Uterus (tissue), 4 donors: ENCODE data around the gene PBX2. TPM values are rescaled to one million over a fixed set of nuclear protein-coding genes. Genes with fewer than 3 reads are reported as not detected.

Source experiments
- DNase-seq, 2 donors: peaks; one replicate each; pipeline ENCODE4 v3.0.0-alpha.2; 2019 to 2020
- H3K27ac ChIP-seq, 2 donors: fragments of 200-600 bp; sonication (generic); 1 replicate in 1 of 2; 2 replicates in 1 of 2; pipeline ENCODE4 v1.5.1; 2016 to 2018
- H3K27me3 ChIP-seq, 2 donors: fragments of 200-600 bp; sonication (generic); one replicate each; pipeline ENCODE4 v1.5.1; 2018 to 2019; ENCODE audit warnings: control low read depth in 1 of 2
- H3K36me3 ChIP-seq, 2 donors: fragments of 200-600 bp; sonication (generic); one replicate each; pipeline ENCODE4 v1.5.1; 2019; ENCODE audit warnings: control low read depth in 1 of 2
- H3K4me1 ChIP-seq, 2 donors: fragments of 200-600 bp; sonication (generic); one replicate each; pipeline ENCODE4 v1.5.1; 2018 to 2019; ENCODE audit warnings: control low read depth in 1 of 2
- H3K4me3 ChIP-seq, 2 donors: fragments of 200-600 bp; sonication (generic); 1 replicate in 1 of 2; 2 replicates in 1 of 2; pipeline ENCODE4 v1.5.1; 2018 to 2019; ENCODE audit warnings: mild to moderate bottlenecking in 1 of 2
- H3K9me3 ChIP-seq, 2 donors: fragments of 200-600 bp; sonication (generic); one replicate each; pipeline ENCODE4 v1.5.1; 2019; ENCODE audit warnings: control low read depth in 1 of 2
- CTCF ChIP-seq, 4 experiments: fragments of 200-600 bp in 2 of 4; fragments of 450-650 bp in 2 of 4; sonication (generic) in 2 of 4; IDR thresholded peaks; one replicate each; pipeline ENCODE4 v1.5.1; 2016 to 2019; ENCODE audit warnings: antibody characterized with exemption in 4 of 4, mild to moderate bottlenecking in 2 of 4, moderate library complexity in 1 of 4
- POLR2A ChIP-seq, 2 donors: fragments of 450-650 bp; IDR thresholded peaks; one replicate each; pipeline ENCODE4 v1.6.1; 2016; ENCODE audit warnings: antibody characterized with exemption in 2 of 2, mild to moderate bottlenecking in 1 of 2, moderate library complexity in 1 of 2
- intact Hi-C: fragments of 100-400 bp; cut with DNase I; formaldehyde crosslinking; loops from one replicate; pipeline ENCODE4 v1.15.1; 2023; ENCODE audit warnings: low total_unique reads
- total RNA-seq, 4 donors: library from RNA; depleted of rRNA in 3 of 4; stranded (reverse); fragments of >200 nt in 3 of 4; gene quantifications; one replicate each; pipeline versions ENCODE4 v1.1.0 to v1.2.4, GENCODE V29; 2014 to 2023
- donor health status: DM: yes; HTN: yes; CAD: no.

Gene PBX2
- total RNA-seq, 4 donors from 2014 or later = 35.1 to 150 (median 57.7) TPM

GRCh38 chr6:32175322-32175710 lies 14.7 kb downstream of the PBX2 start:
- H3K27ac ChIP-seq = peak overlapping the region; percentile 96 to 98
- H3K9me3 ChIP-seq = no peaks in the 10 kb centered on the region
- intact Hi-C loops = loop anchor here (10.0 kb wide), 1 partner anchor 51 kb away; the partner anchor contains the start of gene ATF6B
- TF ChIP-seq CTCF (IDR thresholded peaks at IDR 0.05) (no peak), POLR2A (IDR thresholded peaks at IDR 0.05) (no peak)
- DNase-seq = no peak
- no peaks in the 10 kb centered on the region for H3K36me3 ChIP-seq
- peak overlapping the region; percentile 84 to 99 for H3K4me3 ChIP-seq
- peaks cover 9 to 14% of the 10 kb centered on the region in 2 donors for H3K4me1 ChIP-seq
- no peaks in the 10 kb centered on the region for H3K27me3 ChIP-seq

GRCh38 chr6:32174416-32174815 lies 15.6 kb downstream of the PBX2 start:
- Histone ChIP-seq H3K36me3 (no peaks in the 10 kb centered on the region), H3K27me3 (no peaks in the 10 kb centered on the region), H3K4me1 (peaks cover 5 to 6% of the 10 kb centered on the region in 2 donors), H3K27ac (no peak overlapping the region), H3K9me3 (no peaks in the 10 kb centered on the region), H3K4me3 (no peak overlapping the region)
- no peak for DNase-seq
- TF ChIP-seq POLR2A (IDR thresholded peaks at IDR 0.05) (no peak), CTCF (IDR thresholded peaks at IDR 0.05) (no peak)
- intact Hi-C loops = loop anchor here (10.0 kb wide), 1 partner anchor 50 kb away; the partner anchor contains the start of gene ATF6B

- H3K27me3 ChIP-seq = no peaks in the 10 kb centered on the region
- no peak for DNase-seq
Measured at GRCh38 chr6:32173051-32173727, 16.8 kb downstream of the PBX2 start.

GRCh38 chr6:32171234-32171633 lies 18.8 kb downstream of the PBX2 start:
- H3K4me3 ChIP-seq = no peak overlapping the region
- H3K27ac ChIP-seq = no peak overlapping the region
- intact Hi-C loops = loop anchor here (10.0 kb wide), 1 partner anchor 46 kb away; the partner anchor contains the start of gene ATF6B
- H3K27me3 ChIP-seq = no peaks in the 10 kb centered on the region
- TF ChIP-seq POLR2A (IDR thresholded peaks at IDR 0.05) (no peak), CTCF (IDR thresholded peaks at IDR 0.05) (no peak)
- no peaks in the 10 kb centered on the region for H3K9me3 ChIP-seq
- DNase-seq = no peak
- H3K36me3 ChIP-seq = no peaks in the 10 kb centered on the region
- no peaks in the 10 kb centered on the region for H3K4me1 ChIP-seq

More at GRCh38 chr6:32173051-32173727, 16.8 kb downstream of the PBX2 start:
- H3K36me3 ChIP-seq = no peaks in the 10 kb centered on the region
- H3K27ac ChIP-seq = no peak overlapping the region
- no peak for TF ChIP-seq POLR2A (IDR thresholded peaks at IDR 0.05)
- TF ChIP-seq CTCF (IDR thresholded peaks at IDR 0.05) = no peak
- no peaks in the 10 kb centered on the region for H3K9me3 ChIP-seq
- no peak overlapping the region for H3K4me3 ChIP-seq
- no peaks in the 10 kb centered on the region for H3K4me1 ChIP-seq
- intact Hi-C loops = loop anchor here (10.0 kb wide), 1 partner anchor 48 kb away; the partner anchor contains the start of gene ATF6B

- no peaks in the 10 kb centered on the region for H3K36me3 ChIP-seq
- H3K27me3 ChIP-seq = no peaks in the 10 kb centered on the region
- H3K4me1 ChIP-seq = no peaks in the 10 kb centered on the region
- H3K9me3 ChIP-seq = no peaks in the 10 kb centered on the region
- H3K27ac ChIP-seq = no peak overlapping the region
- no peak for DNase-seq
- intact Hi-C loops = loop anchor here (10.0 kb wide), 1 partner anchor 45 kb away; the partner anchor contains the start of gene ATF6B
- no peak for TF ChIP-seq CTCF (IDR thresholded peaks at IDR 0.05)
- H3K4me3 ChIP-seq = no peak overlapping the region
Measured at GRCh38 chr6:32170294-32170693, 19.7 kb downstream of the PBX2 start.
